Pancreas (tissue), 10 donors: ENCODE results near the gene SCIN. TPM values are rescaled to one million over a fixed set of nuclear protein-coding genes. Genes with fewer than 3 reads are reported as not detected.

Experiments
- ATAC-seq, 4 donors: fragments of 200-7000 bp; cut with Tn5 transposase; one replicate each; pipeline versions ENCODE4 v1.8.0 to v1.9.1; 2020; ENCODE audit warnings: mild to moderate bottlenecking in 4 of 4, moderate library complexity in 4 of 4
- DNase-seq, 6 donors: peaks; one replicate each; pipeline ENCODE4 v3.0.0-alpha.2; 2020
- FAIRE-seq: peaks from 2 replicates; lab custom pipeline; 2012; peaks lifted over from hg19 to GRCh38; lab: Jason Lieb, UNC
- H3K27ac ChIP-seq, 4 donors: fragments of 200-600 bp; sonication (generic); 1 replicate in 3 of 4; 2 replicates in 1 of 4; pipeline versions ENCODE4 v1.5.0 to v1.8.0; 2020
- H3K27me3 ChIP-seq, 4 donors: fragments of 200-600 bp; one replicate each; pipeline ENCODE4 v1.8.0; 2021
- H3K36me3 ChIP-seq, 3 donors: fragments of 200-600 bp; sonication (generic) in 1 of 3; one replicate each; pipeline versions ENCODE4 v1.5.0 to v1.8.0; 2020 to 2021
- H3K4me1 ChIP-seq, 3 donors: fragments of 200-600 bp; one replicate each; pipeline ENCODE4 v1.8.0; 2021
- H3K4me3 ChIP-seq, 4 donors: fragments of 200-600 bp; sonication (generic) in 2 of 4; one replicate each; pipeline versions ENCODE4 v1.5.0 to v1.8.0; 2020 to 2021
- H3K9me3 ChIP-seq, 4 donors: fragments of 200-600 bp; one replicate each; pipeline ENCODE4 v1.8.0; 2021
- CTCF ChIP-seq, 4 donors: fragments of 200-600 bp; sonication (generic) in 3 of 4; IDR thresholded peaks; one replicate each; pipeline versions ENCODE4 v1.5.0 to v1.8.0; 2021; ENCODE audit warnings: antibody characterized with exemption in 4 of 4
- WGBS, 2 donors: extraction: QIAGEN DNeasy Blood & Tissue Kit; methylation state at CpG; one replicate each; pipeline ENCODE4 v1.1.7; 2013; 5-methylcytosine and 5-hydroxymethylcytosine counted together
- intact Hi-C, 3 donors: fragments of 100-400 bp; cut with DNase I; formaldehyde crosslinking; loops; one replicate each; pipeline versions ENCODE4 v1.11.1 to v1.14.2; 2022
- polyA plus RNA-seq, 2 donors: library from polyadenylated mRNA; stranded (reverse); fragments of 200-250 nt; gene quantifications; one replicate each; pipeline ENCODE4 v1.2.3, GENCODE V29; 2013
- total RNA-seq, 6 donors: library from RNA; stranded (reverse); fragmentation: NEBNext Ultra II Directional in 4 of 6; extraction: Animal tissue kit (Norgen Biotek cat#: 25700) in 4 of 6; gene quantifications; one replicate each; pipeline versions ENCODE4 v1.2.1 to v1.2.4, GENCODE V29; 2021 to 2023
- donor health status: healthy with polysubstance abuse.
- donor health status: DM: no; HTN: no; CAD: no; lungs with moderate emphysema.
- donor health status: DM: no; HTN: no; CAD: no.
- donor health status: control.
- donor health status: control.
- donor health status: Bipolar disorder and iron deficiency.
- donor health status: DM: yes; HTN: yes; CAD: no.
- donor health status: DM: no; HTN: no; CAD: no.
- donor health status: DM: no; HTN: no; CAD: no.
- donor health status: DM: yes; HTN: yes; CAD: no.

The SCIN gene
- total and polyA plus RNA-seq, 8 donors = 0.39 to 6.1 (median 1.1) TPM

GRCh38 chr7:12648704-12649261 lies 78.3 kb downstream of the SCIN start:
- 85 to 88% methylated on average over 4 of the region's 4 CpGs for WGBS, 2 donors
- H3K27ac ChIP-seq = no peak overlapping the region
- no peak for ATAC-seq
- H3K4me3 ChIP-seq = no peak overlapping the region
- intact Hi-C loops = loop anchor here in 1 of 3 donors (10.0 kb wide), 1 partner anchor 616 kb away; no protein-coding TSS in a partner anchor
- FAIRE-seq = no peak
- H3K4me1 ChIP-seq = no peaks in the 10 kb centered on the region
- no peak for TF ChIP-seq CTCF (IDR thresholded peaks at IDR 0.05)
- no peaks in the 10 kb centered on the region for H3K36me3 ChIP-seq
- DNase-seq = no peak
- H3K9me3 ChIP-seq = no peaks in the 10 kb centered on the region
- no peaks in the 10 kb centered on the region for H3K27me3 ChIP-seq

GRCh38 chr7:12649348-12649747 lies 78.8 kb downstream of the SCIN start:
- no peak for ATAC-seq
- Histone ChIP-seq H3K27ac (no peak overlapping the region), H3K4me3 (no peak overlapping the region), H3K9me3 (no peaks in the 10 kb centered on the region), H3K4me1 (no peaks in the 10 kb centered on the region), H3K27me3 (no peaks in the 10 kb centered on the region), H3K36me3 (no peaks in the 10 kb centered on the region)
- intact Hi-C loops = loop anchor here in 1 of 3 donors (10.0 kb wide), 1 partner anchor 615 kb away; no protein-coding TSS in a partner anchor
- no peak for FAIRE-seq
- TF ChIP-seq CTCF (IDR thresholded peaks at IDR 0.05) = no peak
- no peak for DNase-seq

- Histone ChIP-seq H3K36me3 (no peaks in the 10 kb centered on the region), H3K4me3 (no peak overlapping the region), H3K9me3 (no peaks in the 10 kb centered on the region), H3K4me1 (no peaks in the 10 kb centered on the region), H3K27ac (no peak overlapping the region), H3K27me3 (no peaks in the 10 kb centered on the region)
- DNase-seq = no peak
- intact Hi-C loops = no loop called here
- ATAC-seq = peak in 1 of 4 donors; percentile 33
- FAIRE-seq = no peak
- WGBS, 2 donors = 41 to 42% methylated on average over 2 of the region's 2 CpGs
- TF ChIP-seq CTCF (IDR thresholded peaks at IDR 0.05) = no peak
Measured at GRCh38 chr7:12650080-12650479, 79.6 kb downstream of the SCIN start.

- 79 to 81% methylated on average over 3 of the region's 3 CpGs for WGBS, 2 donors
- no peak for DNase-seq
- Histone ChIP-seq H3K4me3 (no peak overlapping the region), H3K4me1 (no peaks in the 10 kb centered on the region), H3K27me3 (no peaks in the 10 kb centered on the region), H3K36me3 (no peaks in the 10 kb centered on the region), H3K27ac (no peak overlapping the region), H3K9me3 (no peaks in the 10 kb centered on the region)
- TF ChIP-seq CTCF (IDR thresholded peaks at IDR 0.05) = no peak
- no peak for ATAC-seq
- FAIRE-seq = no peak
- intact Hi-C loops = no loop called here
Measured at GRCh38 chr7:12653110-12653509, 82.6 kb downstream of the SCIN start.

GRCh38 chr7:12653518-12653917 lies 83.0 kb downstream of the SCIN start:
- DNase-seq = no peak
- FAIRE-seq = no peak
- WGBS, 2 donors = 63 to 65% methylated on average over 2 of the region's 2 CpGs
- intact Hi-C loops = no loop called here
- Histone ChIP-seq H3K4me3 (no peak overlapping the region), H3K36me3 (no peaks in the 10 kb centered on the region), H3K9me3 (no peaks in the 10 kb centered on the region), H3K4me1 (no peaks in the 10 kb centered on the region), H3K27ac (no peak overlapping the region), H3K27me3 (no peaks in the 10 kb centered on the region)
- no peak for ATAC-seq
- no peak for TF ChIP-seq CTCF (IDR thresholded peaks at IDR 0.05)
